Measurements from ENCODE around the gene SNRPD3.

- no peak for TF ChIP-seq CTCF (IDR thresholded peaks at IDR 0.05; ENCODE audit: low read depth, low read length, poor library complexity, severe bottlenecking)
- no peak for TF ChIP-seq EZH2phosphoT487 (IDR thresholded peaks at IDR 0.05; ENCODE audit: borderline replicate concordance, low read length)
Measured at GRCh38 chr22:24566899-24567511, 11.2 kb downstream of the SNRPD3 start.

All from DOHH2 (cell line).